ENCODE results near the gene ANO6.

DNA sequence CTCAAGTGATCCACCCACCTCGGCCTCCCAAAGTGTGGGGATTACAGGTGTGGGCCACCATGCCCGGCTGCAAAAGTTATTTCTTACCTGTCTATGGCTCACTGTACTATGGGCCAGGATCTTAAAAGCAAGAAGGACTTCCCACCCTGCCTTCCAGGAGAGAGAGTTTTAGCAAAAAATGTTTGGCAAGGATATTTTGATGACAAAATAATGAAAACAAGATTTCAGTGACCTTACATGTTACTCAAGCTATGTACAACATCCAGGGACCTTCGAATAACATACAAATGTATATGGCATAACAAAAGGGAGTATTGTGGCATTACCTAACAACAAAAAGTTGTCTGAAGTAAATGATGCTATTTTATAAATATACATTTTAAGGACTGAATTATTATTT is 55.1 kb downstream of the ANO6 start:
- no peak for TF ChIP-seq CTCF (IDR thresholded peaks at IDR 0.05)
- TF ChIP-seq POLR2AphosphoS5 (IDR thresholded peaks at IDR 0.05), result no peak
- TF ChIP-seq POLR2A (IDR thresholded peaks at IDR 0.05), result no peak
